GM19351 (cell line): ENCODE measurements around the gene CTSK.

Experiments
- ATAC-seq: cut with Tn5 transposase; IDR thresholded peaks from one replicate; pipeline ENCODE4 v1.9.1; 2021; ENCODE audit warnings: mild to moderate bottlenecking, moderate library complexity; ENCODE audit not compliant: unreplicated experiment

CTSK gene

GRCh38 chr1:150763018-150763417 lies 45.0 kb downstream of the CTSK start:
- ATAC-seq = no peak

- ATAC-seq = no peak
These were observed 45.5 kb downstream of the CTSK start for GRCh38 chr1:150762552-150762951.

GRCh38 chr1:150761801-150762200 lies 46.3 kb downstream of the CTSK start:
- ATAC-seq = no peak

- no peak for ATAC-seq
These were observed 48.0 kb downstream of the CTSK start for GRCh38 chr1:150760013-150760412.

GRCh38 chr1:150753416-150753815 lies 54.6 kb downstream of the CTSK start:
- ATAC-seq = no peak

- ATAC-seq = no peak
These were observed 56.6 kb downstream of the CTSK start for GRCh38 chr1:150751443-150751842.

- ATAC-seq = no peak
These were observed 58.2 kb downstream of the CTSK start for GRCh38 chr1:150749720-150750311.

- no peak for ATAC-seq
These were observed 59.0 kb downstream of the CTSK start for GRCh38 chr1:150748878-150749719.
